Esophagus (tissue), 2 donors: ENCODE results near the gene PCTP. TPM values are rescaled to one million over a fixed set of nuclear protein-coding genes. Genes with fewer than 3 reads are reported as not detected.

ENCODE experiments used
- H3K27ac ChIP-seq, 2 donors: one replicate each; pipeline ENCODE4 v1.5.1; 2013; ENCODE audit warnings: low read depth in 2 of 2, mild to moderate bottlenecking in 2 of 2, inconsistent platforms in 1 of 2, low read length in 1 of 2, moderate library complexity in 1 of 2
- H3K27me3 ChIP-seq, 2 donors: one replicate each; pipeline ENCODE4 v1.6.1; 2013; ENCODE audit warnings: low read length in 2 of 2, control low read depth in 1 of 2, mild to moderate bottlenecking in 1 of 2; ENCODE audit not compliant: insufficient read depth in 2 of 2, control insufficient read depth in 1 of 2
- H3K36me3 ChIP-seq, 2 donors: one replicate each; pipeline ENCODE4 v1.6.1; 2013; ENCODE audit warnings: low read length in 1 of 2; ENCODE audit not compliant: control insufficient read depth in 2 of 2, insufficient read depth in 2 of 2
- H3K4me1 ChIP-seq, 2 donors: one replicate each; pipeline ENCODE4 v1.6.1; 2013; ENCODE audit warnings: low read length in 1 of 2; ENCODE audit not compliant: control insufficient read depth in 2 of 2, insufficient read depth in 2 of 2
- H3K4me3 ChIP-seq, 2 donors: one replicate each; pipeline ENCODE4 v1.5.1; 2013; ENCODE audit warnings: low read length in 2 of 2, mild to moderate bottlenecking in 2 of 2, low read depth in 1 of 2, moderate library complexity in 1 of 2
- H3K9me3 ChIP-seq, 2 donors: one replicate each; pipeline ENCODE4 v1.6.1; 2013; ENCODE audit warnings: mild to moderate bottlenecking in 2 of 2, low read depth in 1 of 2, low read length in 1 of 2, moderate library complexity in 1 of 2; ENCODE audit not compliant: control insufficient read depth in 2 of 2, insufficient read depth in 1 of 2
- WGBS, 2 donors: extraction: QIAGEN DNeasy Blood & Tissue Kit; methylation state at CpG; one replicate each; pipeline ENCODE4 v1.1.7; 2013; 5-methylcytosine and 5-hydroxymethylcytosine counted together
- polyA plus RNA-seq, 2 donors: library from polyadenylated mRNA; stranded (reverse); fragments of 200-250 nt; gene quantifications; one replicate each; pipeline ENCODE4 v1.2.3, GENCODE V29; 2013
- donor health status: healthy with polysubstance abuse.
- donor health status: Bipolar disorder and iron deficiency.

PCTP gene
- polyA plus RNA-seq, 2 donors = 6.4 to 8.7 TPM

- Histone ChIP-seq H3K36me3 (no peaks in the 10 kb centered on the region), H3K4me1 (peaks cover 3 to 7% of the 10 kb centered on the region in 2 donors), H3K4me3 (no peak overlapping the region), H3K27me3 (no peaks in the 10 kb centered on the region), H3K9me3 (no peaks in the 10 kb centered on the region), H3K27ac (no peak overlapping the region)
- WGBS, 2 donors = 49 to 52% methylated on average over 4 of the region's 4 CpGs
These were observed 39.9 kb upstream of the PCTP start for GRCh38 chr17:55710829-55711496.

- 85 to 91% methylated on average over 4 of the region's 4 CpGs for WGBS, 2 donors
- no peaks in the 10 kb centered on the region for H3K36me3 ChIP-seq
These were observed 33.4 kb upstream of the PCTP start for GRCh38 chr17:55717432-55717831.

DNA sequence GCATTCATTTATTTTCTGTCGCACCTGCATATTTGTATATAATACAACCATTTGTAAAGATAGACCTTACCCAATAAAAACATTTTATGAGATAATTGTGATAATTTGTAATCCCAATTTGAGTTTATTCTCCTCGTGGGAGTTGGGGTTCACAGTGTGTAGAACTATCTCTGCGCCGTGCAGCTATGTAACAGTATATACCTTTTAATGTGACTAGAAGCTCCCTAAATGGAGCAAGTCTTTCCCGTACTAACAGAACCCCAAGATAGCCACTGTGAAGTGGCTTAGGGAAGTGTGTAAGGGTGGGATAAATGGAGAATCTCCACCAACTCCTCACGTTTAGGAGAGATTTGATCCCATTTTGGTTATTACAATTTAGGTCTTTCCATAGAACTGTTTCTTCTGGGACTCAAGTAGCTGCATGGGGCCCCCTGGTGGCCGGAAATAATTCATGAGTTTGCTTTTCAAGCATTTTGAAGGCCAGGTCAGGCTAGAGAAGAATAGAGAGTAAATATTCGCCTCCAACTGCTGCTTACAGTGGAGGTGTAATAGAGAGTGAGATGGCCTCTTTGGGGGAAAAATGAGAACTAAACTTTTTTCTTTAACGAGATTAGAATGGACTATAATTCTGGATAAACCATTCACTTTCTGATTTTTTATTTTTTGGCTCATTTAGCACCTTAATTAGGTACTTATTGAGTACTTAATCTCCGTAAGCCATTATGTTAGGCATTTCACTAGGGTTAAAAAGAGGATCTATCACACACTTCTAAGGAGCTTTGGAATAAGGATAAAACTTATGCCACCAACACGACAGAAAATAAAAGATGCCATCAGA lies 32.7 kb upstream of the PCTP start:
- Histone ChIP-seq H3K27ac (no peak overlapping the region), H3K4me1 (no peaks in the 10 kb centered on the region)
- 51 to 55% methylated on average over 11 of the region's 11 CpGs for WGBS, 2 donors

More at GRCh38 chr17:55717432-55717831, 33.4 kb upstream of the PCTP start:
- Histone ChIP-seq H3K27ac (no peak overlapping the region), H3K27me3 (no peaks in the 10 kb centered on the region), H3K9me3 (no peaks in the 10 kb centered on the region), H3K4me3 (no peak overlapping the region), H3K4me1 (no peaks in the 10 kb centered on the region)

DNA sequence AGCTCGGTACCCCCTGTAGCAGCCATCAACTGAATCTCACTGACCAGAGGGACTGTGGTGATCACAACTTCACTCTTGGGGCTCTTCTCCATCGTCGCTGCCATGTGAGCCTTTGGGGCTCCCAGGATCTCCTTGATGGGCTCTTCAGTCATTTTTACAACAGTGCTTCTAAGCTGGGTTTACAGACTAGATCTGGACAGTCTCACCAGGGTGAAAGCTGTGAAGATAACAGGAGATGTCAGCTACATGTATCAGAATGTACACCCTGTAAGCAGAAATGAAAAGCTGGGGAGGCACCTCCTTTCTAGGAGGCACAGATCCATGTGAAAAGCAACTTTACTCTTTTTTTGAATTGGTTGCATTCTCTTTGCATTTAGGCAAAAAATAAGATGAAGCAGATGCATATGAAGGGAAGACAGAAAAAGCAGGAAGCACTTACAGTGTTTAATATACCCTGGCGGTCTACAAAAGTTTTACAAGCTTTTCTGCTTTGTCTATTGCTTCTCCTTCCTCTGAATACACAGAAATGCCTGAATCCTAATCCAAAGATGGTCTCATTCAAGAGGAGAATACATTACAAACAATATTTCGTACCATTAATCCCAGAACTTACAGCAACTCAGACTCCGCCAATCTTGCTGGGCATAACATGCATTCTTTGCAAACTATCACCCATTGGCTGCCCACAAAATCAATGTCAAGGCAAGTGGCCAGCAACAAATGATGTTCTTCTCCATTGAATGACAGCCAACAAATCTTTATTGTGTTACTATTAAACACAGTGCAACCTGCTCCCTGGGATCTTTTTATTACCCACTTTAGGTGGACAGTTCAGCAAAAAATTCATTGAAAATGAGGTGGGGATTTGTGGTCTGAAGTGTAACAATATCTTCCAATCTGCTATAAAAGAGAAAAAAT lies 29.7 kb upstream of the PCTP start:
- Histone ChIP-seq H3K4me3 (peak overlapping the region in 1 of 2 donors; percentile 33), H3K9me3 (no peaks in the 10 kb centered on the region), H3K36me3 (no peaks in the 10 kb centered on the region), H3K4me1 (no peaks in the 10 kb centered on the region), H3K27me3 (no peaks in the 10 kb centered on the region), H3K27ac (no peak overlapping the region)
- 80 to 87% methylated on average over 6 of the region's 6 CpGs for WGBS, 2 donors

More for the DNA sequence above, 32.7 kb upstream of the PCTP start:
- Histone ChIP-seq H3K27me3 (no peaks in the 10 kb centered on the region), H3K4me3 (no peak overlapping the region), H3K9me3 (no peaks in the 10 kb centered on the region), H3K36me3 (no peaks in the 10 kb centered on the region)

DNA sequence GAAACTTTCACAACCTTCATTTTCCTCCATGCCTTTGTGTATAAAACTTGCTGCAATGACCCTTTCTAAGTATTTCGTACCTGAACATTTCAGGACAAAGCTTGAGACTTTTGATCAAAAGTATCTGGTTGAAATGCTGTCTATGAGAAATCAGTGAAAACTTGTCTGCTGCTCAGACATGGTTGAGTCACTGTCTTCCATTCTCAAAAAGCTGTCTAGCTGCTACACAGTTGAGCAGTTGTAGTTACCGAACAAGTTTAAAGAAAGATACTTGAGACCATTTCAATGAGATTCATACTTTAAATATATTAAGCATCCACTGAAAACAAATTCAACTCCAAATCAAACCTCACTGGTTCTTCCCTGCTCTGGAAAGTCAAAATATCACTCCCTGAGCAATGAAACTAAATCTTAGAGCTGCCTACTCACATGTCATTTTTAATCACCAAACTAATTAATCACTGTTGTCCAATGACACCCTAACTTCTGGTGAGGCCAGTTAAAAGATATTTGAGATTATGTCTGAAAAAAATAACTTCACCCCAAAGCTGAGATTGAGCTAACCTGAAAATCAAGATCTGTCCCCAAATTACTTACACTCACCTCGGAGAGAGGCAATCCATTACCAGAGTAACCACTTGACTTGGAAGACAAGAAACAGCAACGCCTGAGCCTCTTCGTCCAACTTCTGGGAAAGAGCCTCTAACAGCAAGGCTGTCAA lies 28.7 kb upstream of the PCTP start:
- no peaks in the 10 kb centered on the region for H3K27me3 ChIP-seq
- WGBS, 2 donors = 35 to 44% methylated on average over 5 of the region's 5 CpGs
- H3K27ac ChIP-seq = peak overlapping the region in 1 of 2 donors; percentile 59
- no peaks in the 10 kb centered on the region for H3K4me1 ChIP-seq
- H3K4me3 ChIP-seq = peak overlapping the region; percentile 3 to 33
- no peaks in the 10 kb centered on the region for H3K36me3 ChIP-seq
- no peaks in the 10 kb centered on the region for H3K9me3 ChIP-seq

GRCh38 chr17:55722742-55723487 lies 27.9 kb upstream of the PCTP start, which contains the start of gene TMEM100:
TMEM100 (minus strand) TSS chr17:55722864; CDS start chr17:55721070, 1,794 bp downstream.
- H3K4me1 ChIP-seq = no peaks in the 10 kb centered on the region
- H3K4me3 ChIP-seq = peak within 1 kb of the TSS; percentile 3 to 33
- peak within 1 kb of the TSS; percentile 59 to 65 for H3K27ac ChIP-seq
- WGBS, 2 donors = 8 to 15% methylated on average over 12 of the region's 12 CpGs
- H3K9me3 ChIP-seq = no peaks in the 10 kb centered on the region
- no peaks in the 10 kb centered on the region for H3K36me3 ChIP-seq
- no peaks in the 10 kb centered on the region for H3K27me3 ChIP-seq

DNA sequence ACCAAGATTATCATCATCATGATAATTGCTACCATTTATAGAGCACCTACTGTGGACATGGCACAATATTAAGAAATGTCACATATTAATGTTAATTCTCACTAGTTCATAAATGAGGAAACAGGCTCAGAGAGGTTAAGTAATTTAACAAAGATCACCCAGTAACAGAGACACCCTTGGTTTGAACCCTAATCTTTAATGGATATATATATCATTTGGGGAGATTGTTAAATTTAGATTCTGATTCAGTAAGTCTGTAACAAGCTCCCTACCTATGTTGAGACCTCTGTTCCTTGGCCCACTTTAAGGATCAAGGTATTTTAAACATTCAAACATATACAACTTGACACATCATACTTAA lies 27.4 kb upstream of the PCTP start:
- Histone ChIP-seq H3K4me1 (no peaks in the 10 kb centered on the region), H3K36me3 (no peaks in the 10 kb centered on the region), H3K27ac (no peak overlapping the region), H3K27me3 (no peaks in the 10 kb centered on the region), H3K4me3 (peak overlapping the region in 1 of 2 donors; percentile 33), H3K9me3 (no peaks in the 10 kb centered on the region)

DNA sequence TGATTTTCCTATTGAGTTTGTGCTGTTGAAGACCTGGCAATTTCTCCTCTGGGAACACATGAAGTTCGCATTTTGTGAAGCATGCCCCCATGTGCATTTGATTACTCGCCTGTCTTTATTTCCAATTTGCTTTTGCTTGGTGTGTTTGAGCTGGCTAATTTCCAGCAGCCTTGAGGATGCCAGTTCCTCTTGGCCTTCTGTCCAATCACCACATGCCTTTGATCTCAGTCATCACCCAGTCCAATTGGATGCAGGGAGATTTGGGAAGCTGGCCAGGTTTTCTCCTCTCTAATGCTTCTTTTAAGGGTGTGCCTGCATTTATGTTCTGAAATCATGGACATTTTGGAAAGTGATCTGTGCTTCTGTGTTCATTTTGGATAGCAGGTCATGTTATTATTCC lies 24.4 kb upstream of the PCTP start:
- Histone ChIP-seq H3K4me1 (no peaks in the 10 kb centered on the region), H3K9me3 (no peaks in the 10 kb centered on the region), H3K27ac (peak overlapping the region in 1 of 2 donors; percentile 2), H3K36me3 (no peaks in the 10 kb centered on the region), H3K4me3 (no peak overlapping the region), H3K27me3 (no peaks in the 10 kb centered on the region)
- WGBS, 2 donors = 30 to 41% methylated on average over 2 of the region's 2 CpGs
